GM19395 (cell line): ENCODE measurements around the gene RAD51B.
A peak's percentile ranks its signal among the peaks of the same experiment; 100 is the strongest.

Experiments used
- ATAC-seq: cut with Tn5 transposase; IDR thresholded peaks from one replicate; pipeline ENCODE4 v1.9.1; 2021; ENCODE audit warnings: mild to moderate bottlenecking, moderate library complexity; ENCODE audit not compliant: unreplicated experiment

RAD51B gene

GRCh38 chr14:68469208-68469713 is 649.7 kb downstream of the RAD51B start:
- ATAC-seq, result no peak

GRCh38 chr14:68470361-68470760 is 650.8 kb downstream of the RAD51B start:
- no peak for ATAC-seq

- ATAC-seq, result peak; percentile 71
Observed at GRCh38 chr14:68471029-68471963, 651.7 kb downstream of the RAD51B start.

- ATAC-seq, result no peak
Observed at GRCh38 chr14:68471964-68472508, 652.5 kb downstream of the RAD51B start.

- no peak for ATAC-seq
Observed at GRCh38 chr14:68473069-68473468, 653.5 kb downstream of the RAD51B start.

- no peak for ATAC-seq
Observed at GRCh38 chr14:68473794-68474193, 654.2 kb downstream of the RAD51B start.

- ATAC-seq, result no peak
Observed at GRCh38 chr14:68474741-68475140, 655.2 kb downstream of the RAD51B start.

GRCh38 chr14:68475802-68476201 is 656.2 kb downstream of the RAD51B start:
- ATAC-seq, result no peak

GRCh38 chr14:68476212-68477109 is 656.9 kb downstream of the RAD51B start:
- ATAC-seq, result peak; percentile 74

- no peak for ATAC-seq
Observed at GRCh38 chr14:68477110-68477455, 657.5 kb downstream of the RAD51B start.

- no peak for ATAC-seq
Observed at GRCh38 chr14:68477461-68478085, 658.0 kb downstream of the RAD51B start.

GRCh38 chr14:68479247-68479646 is 659.7 kb downstream of the RAD51B start:
- ATAC-seq, result no peak

- no peak for ATAC-seq
Observed at GRCh38 chr14:68482018-68482417, 662.4 kb downstream of the RAD51B start.

- no peak for ATAC-seq
Observed at GRCh38 chr14:68482772-68483395, 663.3 kb downstream of the RAD51B start.

GRCh38 chr14:68486033-68486732 is 666.6 kb downstream of the RAD51B start:
- no peak for ATAC-seq

GRCh38 chr14:68486809-68487208 is 667.2 kb downstream of the RAD51B start:
- no peak for ATAC-seq

- ATAC-seq, result no peak
Observed at GRCh38 chr14:68487805-68488590, 668.4 kb downstream of the RAD51B start.

- no peak for ATAC-seq
Observed at GRCh38 chr14:68491793-68492192, 672.2 kb downstream of the RAD51B start.
